ENCODE results near the gene AAR2. TPM values are rescaled to one million over a fixed set of nuclear protein-coding genes. Genes with fewer than 3 reads are reported as not detected.
A peak's percentile ranks its signal among the peaks of the same experiment; 100 is the strongest.

AAR2 gene
- total RNA-seq, 1 donor from 2014 or later, result 20.3 TPM

DNA sequence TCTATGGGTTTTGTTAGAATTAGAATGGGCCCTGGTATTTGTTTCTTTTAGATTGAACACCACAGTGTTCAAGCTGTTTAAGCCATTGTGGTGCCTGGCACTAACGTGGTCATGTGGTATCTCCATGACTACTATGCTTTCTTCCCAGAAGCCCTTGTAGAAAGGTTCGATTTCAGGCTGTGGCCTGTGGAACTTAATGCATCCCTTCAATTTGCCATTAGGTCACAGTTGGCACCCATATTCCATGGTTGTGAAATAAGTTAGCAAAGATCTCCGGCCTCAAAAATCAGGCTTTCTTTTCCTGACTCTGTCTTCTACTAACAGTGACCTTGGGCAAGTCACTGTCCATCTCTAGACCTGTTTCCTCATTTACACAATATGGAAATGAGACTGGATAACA lies 31.3 kb upstream of the AAR2 start:
- no peak for DNase-seq (ENCODE audit: low spot score)
- no peak overlapping the region for H3K4me3 Mint-ChIP-seq (ENCODE audit: unreplicated experiment)
- TF ChIP-seq, protein P1, sequence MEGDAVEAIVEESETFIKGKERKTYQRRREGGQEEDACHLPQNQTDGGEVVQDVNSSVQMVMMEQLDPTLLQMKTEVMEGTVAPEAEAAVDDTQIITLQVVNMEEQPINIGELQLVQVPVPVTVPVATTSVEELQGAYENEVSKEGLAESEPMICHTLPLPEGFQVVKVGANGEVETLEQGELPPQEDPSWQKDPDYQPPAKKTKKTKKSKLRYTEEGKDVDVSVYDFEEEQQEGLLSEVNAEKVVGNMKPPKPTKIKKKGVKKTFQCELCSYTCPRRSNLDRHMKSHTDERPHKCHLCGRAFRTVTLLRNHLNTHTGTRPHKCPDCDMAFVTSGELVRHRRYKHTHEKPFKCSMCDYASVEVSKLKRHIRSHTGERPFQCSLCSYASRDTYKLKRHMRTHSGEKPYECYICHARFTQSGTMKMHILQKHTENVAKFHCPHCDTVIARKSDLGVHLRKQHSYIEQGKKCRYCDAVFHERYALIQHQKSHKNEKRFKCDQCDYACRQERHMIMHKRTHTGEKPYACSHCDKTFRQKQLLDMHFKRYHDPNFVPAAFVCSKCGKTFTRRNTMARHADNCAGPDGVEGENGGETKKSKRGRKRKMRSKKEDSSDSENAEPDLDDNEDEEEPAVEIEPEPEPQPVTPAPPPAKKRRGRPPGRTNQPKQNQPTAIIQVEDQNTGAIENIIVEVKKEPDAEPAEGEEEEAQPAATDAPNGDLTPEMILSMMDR (IDR thresholded peaks at IDR 0.05; ENCODE audit: unreplicated experiment), result no peak
- H3K36me3 Mint-ChIP-seq (ENCODE audit: low read depth, unreplicated experiment), result peaks cover 13% of the 10 kb centered on the region
- H3K4me1 Mint-ChIP-seq (ENCODE audit: unreplicated experiment), result peaks cover 11% of the 10 kb centered on the region
- H3K27ac Mint-ChIP-seq (ENCODE audit: unreplicated experiment), result no peak overlapping the region
- H3K27me3 Mint-ChIP-seq (ENCODE audit: unreplicated experiment), result peaks cover 4% of the 10 kb centered on the region
- no peaks in the 10 kb centered on the region for H3K9me3 Mint-ChIP-seq (ENCODE audit: unreplicated experiment)

DNA sequence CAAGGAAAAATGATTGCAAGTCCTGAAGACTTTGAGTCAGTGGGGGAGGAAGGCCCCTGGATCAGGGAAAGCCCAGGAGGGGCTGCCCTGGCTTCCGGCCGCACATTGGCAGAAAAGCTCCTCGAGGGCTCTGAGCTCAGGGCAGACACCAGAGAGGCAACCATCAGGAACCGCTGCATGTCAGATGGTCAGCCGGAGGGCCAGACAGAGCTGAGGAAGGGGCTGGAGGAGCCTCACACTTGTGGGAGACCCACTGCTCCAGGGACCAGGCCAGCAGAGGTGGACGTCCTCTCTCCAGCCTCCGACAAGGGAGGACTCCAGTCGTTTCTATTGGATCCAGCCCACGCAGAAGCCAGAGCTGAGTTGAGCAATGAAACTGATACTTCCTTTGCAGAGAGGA lies 30.2 kb upstream of the AAR2 start:
- H3K4me1 Mint-ChIP-seq (ENCODE audit: unreplicated experiment), result peaks cover 7% of the 10 kb centered on the region
- no peak overlapping the region for H3K27ac Mint-ChIP-seq (ENCODE audit: unreplicated experiment)

DNA sequence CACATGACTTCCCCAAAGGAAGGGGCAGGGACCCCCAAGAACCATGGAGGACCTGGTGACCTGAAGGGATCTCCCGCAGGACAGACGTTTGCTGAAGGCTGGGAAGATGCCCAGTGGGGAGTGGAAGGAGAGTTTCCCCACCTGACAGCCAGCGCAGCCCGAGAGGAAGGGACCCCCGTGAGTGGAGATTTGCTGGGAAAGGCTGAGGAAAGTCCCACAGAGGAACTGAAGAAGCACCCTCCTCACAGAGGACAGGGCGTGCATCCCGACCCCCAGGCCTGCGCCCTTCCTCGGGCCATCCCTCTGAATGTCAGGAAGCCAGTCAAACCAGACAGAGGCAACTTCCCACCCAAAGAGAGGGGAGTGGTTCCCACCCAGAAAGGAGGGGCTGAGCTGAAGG lies 29.6 kb upstream of the AAR2 start:
- Mint-ChIP-seq H3K27me3 (ENCODE audit: unreplicated experiment) (peaks cover 4% of the 10 kb centered on the region), H3K4me1 (ENCODE audit: unreplicated experiment) (peaks cover 7% of the 10 kb centered on the region), H3K27ac (ENCODE audit: unreplicated experiment) (no peak overlapping the region), H3K9me3 (ENCODE audit: unreplicated experiment) (no peaks in the 10 kb centered on the region), H3K4me3 (ENCODE audit: unreplicated experiment) (no peak overlapping the region), H3K36me3 (ENCODE audit: low read depth, unreplicated experiment) (peaks cover 13% of the 10 kb centered on the region)
- no peak for DNase-seq (ENCODE audit: low spot score)
- TF ChIP-seq, protein P1 (IDR thresholded peaks at IDR 0.05; ENCODE audit: unreplicated experiment), result no peak

More for the DNA sequence above, 30.2 kb upstream of the AAR2 start:
- Mint-ChIP-seq H3K9me3 (ENCODE audit: unreplicated experiment) (no peaks in the 10 kb centered on the region), H3K4me3 (ENCODE audit: unreplicated experiment) (no peak overlapping the region), H3K27me3 (ENCODE audit: unreplicated experiment) (peaks cover 4% of the 10 kb centered on the region), H3K36me3 (ENCODE audit: low read depth, unreplicated experiment) (peaks cover 13% of the 10 kb centered on the region)
- TF ChIP-seq, protein P1 (IDR thresholded peaks at IDR 0.05; ENCODE audit: unreplicated experiment), result no peak
- DNase-seq (ENCODE audit: low spot score), result no peak

DNA sequence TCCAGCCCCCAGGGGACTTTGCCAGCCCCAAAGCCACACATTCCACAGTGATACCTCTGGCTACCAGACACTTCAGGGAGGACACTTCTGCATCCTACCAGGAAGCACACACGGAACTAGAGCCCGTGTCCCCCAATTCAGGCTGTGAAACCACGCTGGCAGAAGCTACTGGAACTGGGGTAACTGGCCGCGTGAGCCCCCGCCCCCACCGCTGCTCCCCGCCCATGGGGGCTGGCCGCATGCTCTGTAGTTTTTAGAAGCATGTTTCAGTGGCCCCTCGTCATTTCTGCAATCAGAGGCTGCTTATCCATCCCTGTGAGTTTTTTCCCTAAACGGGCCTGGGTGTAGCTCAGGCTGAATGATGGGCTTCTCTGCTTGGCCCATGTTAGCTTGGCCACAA lies 28.7 kb upstream of the AAR2 start:
- Mint-ChIP-seq H3K4me1 (ENCODE audit: unreplicated experiment) (peaks cover 7% of the 10 kb centered on the region), H3K27ac (ENCODE audit: unreplicated experiment) (no peak overlapping the region), H3K9me3 (ENCODE audit: unreplicated experiment) (no peaks in the 10 kb centered on the region), H3K27me3 (ENCODE audit: unreplicated experiment) (peaks cover 4% of the 10 kb centered on the region), H3K4me3 (ENCODE audit: unreplicated experiment) (no peak overlapping the region), H3K36me3 (ENCODE audit: low read depth, unreplicated experiment) (peaks cover 13% of the 10 kb centered on the region)
- DNase-seq (ENCODE audit: low spot score), result no peak
- TF ChIP-seq, protein P1 (IDR thresholded peaks at IDR 0.05; ENCODE audit: unreplicated experiment), result no peak

DNA sequence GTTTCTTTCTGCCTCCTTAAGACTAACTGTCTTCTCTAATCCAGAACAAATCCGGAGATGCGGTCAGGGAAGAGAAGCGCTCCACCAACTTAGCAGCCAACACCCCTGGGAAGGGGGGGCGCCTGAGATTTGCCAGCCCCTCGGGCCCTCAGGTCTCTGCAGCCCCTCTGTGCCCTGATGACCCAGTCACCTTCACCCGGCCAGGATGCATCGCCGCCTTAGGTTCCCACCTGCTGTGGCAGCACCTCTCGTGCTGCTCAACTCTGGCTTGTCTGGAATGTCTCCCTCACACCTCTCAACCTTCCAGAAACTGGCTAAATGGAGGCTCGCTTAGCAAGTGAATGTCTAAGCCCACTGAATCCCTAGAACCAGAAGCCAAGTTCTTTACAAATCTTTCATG lies 28.0 kb upstream of the AAR2 start:
- Mint-ChIP-seq H3K9me3 (ENCODE audit: unreplicated experiment) (no peaks in the 10 kb centered on the region), H3K4me3 (ENCODE audit: unreplicated experiment) (peak overlapping the region; percentile 33), H3K4me1 (ENCODE audit: unreplicated experiment) (peaks cover 7% of the 10 kb centered on the region), H3K27me3 (ENCODE audit: unreplicated experiment) (peaks cover 4% of the 10 kb centered on the region), H3K36me3 (ENCODE audit: low read depth, unreplicated experiment) (peaks cover 10% of the 10 kb centered on the region), H3K27ac (ENCODE audit: unreplicated experiment) (no peak overlapping the region)
- no peak for DNase-seq (ENCODE audit: low spot score)
- TF ChIP-seq, protein P1 (IDR thresholded peaks at IDR 0.05; ENCODE audit: unreplicated experiment), result no peak
